NCI-H82 (cell line): ENCODE measurements around the gene KIF24.
A peak's percentile ranks its signal among the peaks of the same experiment; 100 is the strongest.
"Not testable (repeated sequence)": the region's sequence is repeated elsewhere in the genome, so short reads cannot be mapped to it uniquely, and the experiment has no call there.

ENCODE experiments used
- DNase-seq: peaks from one replicate; lab custom pipeline; 2025; lab: John Stamatoyannopoulos, UW

Gene KIF24, protein sequence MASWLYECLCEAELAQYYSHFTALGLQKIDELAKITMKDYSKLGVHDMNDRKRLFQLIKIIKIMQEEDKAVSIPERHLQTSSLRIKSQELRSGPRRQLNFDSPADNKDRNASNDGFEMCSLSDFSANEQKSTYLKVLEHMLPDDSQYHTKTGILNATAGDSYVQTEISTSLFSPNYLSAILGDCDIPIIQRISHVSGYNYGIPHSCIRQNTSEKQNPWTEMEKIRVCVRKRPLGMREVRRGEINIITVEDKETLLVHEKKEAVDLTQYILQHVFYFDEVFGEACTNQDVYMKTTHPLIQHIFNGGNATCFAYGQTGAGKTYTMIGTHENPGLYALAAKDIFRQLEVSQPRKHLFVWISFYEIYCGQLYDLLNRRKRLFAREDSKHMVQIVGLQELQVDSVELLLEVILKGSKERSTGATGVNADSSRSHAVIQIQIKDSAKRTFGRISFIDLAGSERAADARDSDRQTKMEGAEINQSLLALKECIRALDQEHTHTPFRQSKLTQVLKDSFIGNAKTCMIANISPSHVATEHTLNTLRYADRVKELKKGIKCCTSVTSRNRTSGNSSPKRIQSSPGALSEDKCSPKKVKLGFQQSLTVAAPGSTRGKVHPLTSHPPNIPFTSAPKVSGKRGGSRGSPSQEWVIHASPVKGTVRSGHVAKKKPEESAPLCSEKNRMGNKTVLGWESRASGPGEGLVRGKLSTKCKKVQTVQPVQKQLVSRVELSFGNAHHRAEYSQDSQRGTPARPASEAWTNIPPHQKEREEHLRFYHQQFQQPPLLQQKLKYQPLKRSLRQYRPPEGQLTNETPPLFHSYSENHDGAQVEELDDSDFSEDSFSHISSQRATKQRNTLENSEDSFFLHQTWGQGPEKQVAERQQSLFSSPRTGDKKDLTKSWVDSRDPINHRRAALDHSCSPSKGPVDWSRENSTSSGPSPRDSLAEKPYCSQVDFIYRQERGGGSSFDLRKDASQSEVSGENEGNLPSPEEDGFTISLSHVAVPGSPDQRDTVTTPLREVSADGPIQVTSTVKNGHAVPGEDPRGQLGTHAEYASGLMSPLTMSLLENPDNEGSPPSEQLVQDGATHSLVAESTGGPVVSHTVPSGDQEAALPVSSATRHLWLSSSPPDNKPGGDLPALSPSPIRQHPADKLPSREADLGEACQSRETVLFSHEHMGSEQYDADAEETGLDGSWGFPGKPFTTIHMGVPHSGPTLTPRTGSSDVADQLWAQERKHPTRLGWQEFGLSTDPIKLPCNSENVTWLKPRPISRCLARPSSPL (N-terminal part only)

GRCh38 chr9:34328987-34329832 is at the start of gene KIF24, which contains the start of gene NUDT2:
Gene KIF24 (minus strand): TSS chr9:34329268. CDS start chr9:34311346, 17,922 bp downstream.
Gene NUDT2 (plus strand): TSS chr9:34329569. CDS start chr9:34339040, 9,471 bp downstream.
- DNase-seq, result peak; percentile 100

GRCh38 chr9:34378376-34379060 is 49.5 kb upstream of the KIF24 start:
- no peak for DNase-seq

GRCh38 chr9:34377404-34377746 is 48.3 kb upstream of the KIF24 start:
- no peak for DNase-seq

DNA sequence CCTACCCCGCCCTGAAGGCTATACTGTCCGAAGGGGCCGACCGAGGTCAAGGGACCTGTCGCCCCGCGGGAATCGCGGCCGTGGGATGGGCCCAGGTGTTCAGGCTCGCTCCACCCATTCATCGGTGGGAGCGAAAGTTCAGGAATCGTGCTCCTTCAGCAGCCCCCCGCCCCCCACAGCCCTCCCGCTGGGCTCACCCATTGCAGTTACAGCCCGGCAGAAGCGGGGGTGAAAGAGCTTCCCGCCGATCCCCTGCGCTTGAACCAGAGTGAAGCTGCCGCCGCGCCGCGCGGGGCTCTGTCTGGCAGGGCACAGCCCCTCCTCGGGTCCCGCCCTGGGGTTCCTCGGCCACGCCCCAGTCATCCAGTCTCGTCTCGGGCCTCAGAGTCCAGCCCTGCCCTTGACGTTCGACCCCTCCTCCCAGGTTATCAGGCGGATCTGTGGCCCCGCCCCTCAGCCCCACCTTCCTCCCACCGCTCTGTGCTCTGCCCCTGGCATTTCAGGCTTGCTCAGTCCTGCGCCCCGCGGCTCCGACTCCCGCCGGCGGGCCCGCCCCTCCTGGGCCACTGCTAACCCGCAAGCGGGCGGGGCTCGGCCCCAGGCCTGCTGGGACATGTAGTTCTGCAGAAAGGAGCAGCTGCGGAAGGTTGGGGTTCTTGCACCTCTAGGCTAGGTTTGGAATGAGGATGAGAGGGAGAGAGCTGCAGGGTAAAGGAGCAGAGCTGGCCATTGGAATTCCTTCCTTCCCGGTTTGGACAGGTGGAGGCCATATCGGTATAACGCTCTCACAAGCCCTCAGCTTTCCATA is 47.7 kb upstream of the KIF24 start, which contains the start of gene MYORG:
Gene MYORG, minus strand, starts transcription at position 303 of the 808 bp plus-strand sequence. CDS start 3,955 bp downstream, outside the sequence.
- peak; percentile 99 for DNase-seq

DNA sequence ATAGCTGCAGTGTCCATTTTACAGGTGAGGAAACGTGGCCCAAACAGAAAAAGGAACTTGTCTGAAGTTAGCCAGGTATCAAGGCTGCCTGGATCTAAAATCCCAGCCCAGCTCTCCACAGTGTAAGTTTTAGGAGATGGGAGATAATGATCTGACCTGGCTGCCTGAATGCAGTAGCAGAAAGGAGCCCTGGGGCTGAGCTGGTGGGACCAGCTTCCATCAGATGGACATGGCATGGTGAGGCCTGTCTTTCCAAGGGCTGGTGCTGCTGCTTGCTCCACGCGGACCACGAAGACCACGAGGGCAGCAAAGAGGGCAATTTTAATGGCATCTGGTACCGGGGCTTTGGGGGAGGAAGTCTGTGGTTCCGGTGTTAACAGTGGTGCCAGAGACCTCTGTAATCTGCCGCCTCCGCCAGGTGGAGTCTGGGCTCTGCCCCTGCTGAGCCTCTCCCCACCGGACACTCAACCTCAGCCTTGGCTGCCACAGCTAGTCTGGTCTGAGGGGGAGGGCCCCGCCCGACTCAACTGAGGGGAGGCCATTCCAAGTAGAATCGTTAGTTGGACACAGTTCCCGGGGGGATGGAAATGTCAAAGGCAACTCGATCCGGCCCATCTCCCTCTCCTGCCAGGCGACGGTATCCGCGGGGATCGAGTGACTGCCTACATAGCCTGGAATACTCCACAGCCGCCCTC is 47.0 kb upstream of the KIF24 start:
- DNase-seq, result peak; percentile 61

GRCh38 chr9:34374905-34375552 is 46.0 kb upstream of the KIF24 start:
- peak; percentile 90 for DNase-seq

- no peak for DNase-seq
Measured at GRCh38 chr9:34374339-34374738, 45.3 kb upstream of the KIF24 start.

DNA sequence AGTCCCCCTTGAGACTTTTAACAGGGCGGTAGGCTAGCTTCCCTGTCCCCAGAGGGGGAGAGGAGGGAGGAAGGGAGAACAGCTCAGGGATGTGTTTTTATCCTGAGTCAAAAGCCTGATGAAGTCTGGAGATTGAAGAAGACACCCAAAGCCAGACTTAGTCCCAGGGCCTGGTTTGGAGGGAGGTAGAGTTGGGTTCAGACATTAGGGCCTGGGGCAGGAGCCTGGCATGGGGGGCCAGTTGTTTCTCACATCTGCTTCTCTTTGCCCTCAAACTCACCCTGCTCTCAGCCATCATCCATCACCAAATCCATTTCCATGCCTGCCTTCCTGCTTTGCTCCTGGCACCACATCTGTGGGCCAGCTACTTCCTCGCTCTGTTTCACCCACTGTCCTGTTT is 44.7 kb upstream of the KIF24 start:
- no peak for DNase-seq

GRCh38 chr9:34372467-34373011 is 43.5 kb upstream of the KIF24 start:
- no peak for DNase-seq

DNA sequence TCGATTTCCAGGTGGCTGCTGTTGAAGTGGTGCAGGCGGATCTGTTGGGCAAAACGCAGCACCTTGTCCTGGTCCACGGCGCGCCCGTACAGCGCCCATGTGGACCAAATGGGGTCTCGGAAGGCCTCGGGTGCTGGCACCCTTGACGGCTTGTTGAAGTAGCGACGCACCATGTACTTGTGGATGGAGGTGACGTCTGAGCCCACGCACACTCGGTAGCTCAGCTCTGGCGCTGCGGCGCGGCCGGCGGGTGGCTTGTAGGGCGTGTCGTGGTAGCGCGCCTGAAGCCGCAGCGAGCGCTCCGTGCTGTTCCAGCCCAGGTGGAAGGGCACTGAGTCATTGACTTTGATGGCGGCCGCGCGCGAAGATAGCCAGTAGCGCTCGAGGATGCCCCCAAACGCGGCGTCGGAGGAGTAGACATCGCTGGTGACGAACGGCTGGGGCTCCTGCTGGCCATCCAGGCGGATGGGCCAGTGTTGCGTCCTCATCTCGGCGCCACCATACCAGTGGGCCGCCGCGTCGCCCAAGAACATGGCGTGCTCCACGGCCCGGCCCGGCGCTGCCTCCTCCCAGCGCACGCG is 42.9 kb upstream of the KIF24 start:
- no peak for DNase-seq

DNA sequence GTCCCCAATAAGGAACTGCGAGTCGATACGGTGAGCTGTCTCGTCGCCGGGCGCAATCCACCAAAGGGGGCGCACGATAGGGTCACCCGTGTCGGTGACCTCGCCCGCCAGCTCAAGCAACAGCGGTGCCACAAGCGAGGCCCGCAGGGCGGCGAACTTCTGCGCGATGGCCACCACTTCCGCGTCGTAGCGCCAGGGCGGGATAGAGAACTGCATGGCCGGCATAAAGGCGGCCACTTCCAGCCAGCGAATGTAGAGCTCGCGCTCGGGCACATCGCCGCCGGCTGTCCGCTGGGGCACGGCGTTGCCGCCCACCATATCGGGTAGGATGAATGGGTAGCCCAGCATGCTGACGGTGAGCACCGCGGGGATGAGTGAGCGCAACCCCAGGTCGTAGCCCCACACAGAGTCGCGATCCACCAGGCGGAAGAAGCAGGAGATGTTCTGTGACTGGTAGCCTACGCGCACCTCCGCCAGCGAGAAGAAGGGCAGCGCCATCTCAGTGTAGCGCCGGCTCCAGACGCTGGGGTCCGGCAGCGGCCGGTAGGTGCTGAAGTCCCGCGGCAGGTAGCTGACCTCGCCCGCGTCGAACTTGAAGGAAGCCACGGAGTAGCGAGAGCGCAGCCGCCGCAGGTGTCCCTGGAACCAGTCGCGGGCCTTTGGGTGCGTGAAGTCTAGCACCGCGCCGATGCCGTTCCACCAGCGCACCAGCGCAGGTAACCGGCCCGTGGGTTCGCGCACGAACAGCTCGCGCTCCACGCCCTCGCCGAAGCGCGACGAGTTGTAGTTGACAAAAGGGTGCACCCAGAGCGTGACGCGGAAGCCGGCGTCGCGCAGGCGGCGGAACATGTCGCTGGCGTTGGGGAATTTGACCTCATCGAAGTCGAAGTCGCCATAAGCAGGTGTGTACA is 42.2 kb upstream of the KIF24 start:
- DNase-seq, result no peak

DNA sequence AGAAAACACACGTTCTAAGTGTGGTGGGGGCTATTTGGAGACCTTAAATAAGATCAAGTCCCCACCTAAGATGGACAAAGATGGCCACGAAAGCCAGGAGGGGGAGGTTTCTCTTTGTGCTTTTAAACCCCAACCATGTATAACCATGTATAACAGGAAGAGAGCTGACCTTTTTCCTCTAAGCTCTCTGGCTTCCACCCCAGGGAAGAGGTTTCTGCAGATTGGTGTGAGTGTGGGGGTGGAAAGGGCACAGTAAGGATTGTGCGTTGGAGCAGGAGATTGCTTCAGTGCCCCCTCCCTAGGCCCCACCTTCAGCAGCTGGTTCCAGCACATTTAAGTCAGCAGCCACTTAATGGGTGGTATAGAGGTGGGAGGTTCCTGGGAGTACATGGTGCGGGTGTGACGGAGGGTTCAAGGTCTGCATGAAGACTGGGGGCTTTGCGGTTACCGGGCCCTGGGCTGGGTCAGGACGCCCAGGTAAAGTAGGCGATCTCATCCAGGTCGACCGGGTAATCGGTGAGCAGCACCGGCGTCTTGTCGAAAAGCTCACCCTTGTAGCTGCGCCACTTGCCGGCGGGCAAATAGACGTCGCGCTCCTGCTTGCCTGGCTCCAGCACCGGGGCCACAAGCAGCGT is 41.4 kb upstream of the KIF24 start:
- no peak for DNase-seq

GRCh38 chr9:34369636-34370035 is 40.6 kb upstream of the KIF24 start:
- DNase-seq, result no peak

GRCh38 chr9:34368796-34369195 is 39.7 kb upstream of the KIF24 start:
- DNase-seq, result not testable (repeated sequence)

DNA sequence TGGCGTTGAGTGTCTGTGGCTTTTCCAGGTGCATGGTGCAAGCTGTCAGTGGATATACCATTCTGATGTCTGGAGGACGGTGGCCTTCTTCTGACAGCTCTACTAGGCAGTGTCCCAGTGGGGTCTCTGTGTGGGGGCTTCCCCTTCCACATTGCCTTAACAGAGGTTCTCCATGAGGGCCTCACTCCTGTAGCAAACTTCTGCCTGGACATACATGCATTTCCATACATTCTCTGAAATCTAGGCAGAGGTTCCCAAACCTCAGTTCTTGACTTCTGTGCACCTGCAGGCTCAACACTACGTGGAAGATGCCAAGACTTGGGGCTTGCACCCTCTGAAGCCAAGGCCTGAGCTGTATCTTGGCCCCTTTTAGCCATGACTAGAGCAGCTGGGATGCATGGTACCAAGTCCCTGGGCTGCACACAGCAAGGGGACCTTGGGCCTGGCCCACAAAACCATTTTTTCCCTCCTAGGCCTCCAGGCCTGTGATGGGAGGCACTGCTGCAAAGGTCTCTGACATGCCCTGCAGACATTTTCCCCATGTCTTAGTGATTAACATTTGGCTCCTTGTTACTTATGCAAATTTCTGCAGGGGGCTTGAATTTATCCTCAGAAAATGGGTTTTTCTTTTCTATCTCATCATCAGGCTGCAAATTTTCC is 38.8 kb upstream of the KIF24 start:
- DNase-seq, result not testable (repeated sequence)

DNA sequence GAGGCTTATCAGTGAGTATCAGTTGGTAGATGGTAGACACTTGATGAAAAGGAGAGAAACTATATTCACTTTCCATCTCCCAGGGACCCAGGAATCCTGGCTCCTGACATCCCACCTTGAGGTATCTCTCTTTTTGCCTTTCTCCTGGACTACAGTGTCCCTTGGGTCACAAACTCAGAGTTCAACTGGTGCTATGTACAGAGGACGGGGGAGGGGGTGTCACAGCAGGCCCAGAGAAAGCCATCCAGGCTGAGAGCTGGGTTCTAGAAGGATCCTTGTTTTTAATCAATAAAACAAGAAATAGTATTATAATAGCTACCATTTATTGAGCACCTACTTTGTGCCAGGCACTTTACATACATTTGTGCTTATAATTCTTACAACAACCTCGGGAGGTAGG is 37.3 kb upstream of the KIF24 start:
- DNase-seq, result no peak
